Neural progenitor cell (in vitro differentiated cells): ENCODE data around the gene GOLGA7B. TPM values are rescaled to one million over a fixed set of nuclear protein-coding genes. Genes with fewer than 3 reads are reported as not detected.

Source experiments
- DNase-seq: peaks from one replicate; pipeline ENCODE4 v3.0.0-alpha.2; 2016; ENCODE audit warnings: low spot score
- H2AFZ ChIP-seq: fragments of 200-600 bp; sonication (generic); replicated peaks from 2 replicates; pipeline ENCODE4 v1.6.1; 2016; ENCODE audit warnings: antibody characterized with exemption
- H3F3A ChIP-seq: fragments of 200-600 bp; sonication (generic); 2 replicates; pipeline ENCODE4 v1.6.1; 2016; ENCODE audit warnings: antibody characterized with exemption, low read depth
- H3K27ac ChIP-seq: fragments of 200-600 bp; sonication (generic); 2 replicates; pipeline ENCODE4 v1.5.1; 2016; ENCODE audit warnings: mild to moderate bottlenecking
- H3K27me3 ChIP-seq: fragments of 200-600 bp; sonication (generic); 2 replicates; pipeline ENCODE4 v1.6.1; 2016; ENCODE audit warnings: mild to moderate bottlenecking, moderate library complexity
- H3K36me3 ChIP-seq: fragments of 200-600 bp; sonication (generic); 2 replicates; pipeline ENCODE4 v1.5.1; 2016
- H3K4me1 ChIP-seq: fragments of 200-600 bp; sonication (generic); 2 replicates; pipeline ENCODE4 v1.6.1; 2016; ENCODE audit warnings: mixed run types
- H3K4me2 ChIP-seq: fragments of 200-600 bp; sonication (generic); 2 replicates; pipeline ENCODE4 v1.6.1; 2016
- H3K4me3 ChIP-seq: fragments of 200-600 bp; sonication (generic); 2 replicates; pipeline ENCODE4 v1.5.1; 2016
- H3K79me2 ChIP-seq: fragments of 200-600 bp; sonication (generic); 2 replicates; pipeline ENCODE4 v1.6.1; 2016; ENCODE audit warnings: low read depth
- H3K9ac ChIP-seq: fragments of 200-600 bp; sonication (generic); 2 replicates; pipeline ENCODE4 v1.6.1; 2016
- H3K9me3 ChIP-seq: fragments of 200-600 bp; sonication (generic); 2 replicates; pipeline ENCODE4 v1.5.1; 2016; ENCODE audit warnings: low read depth
- H4K20me1 ChIP-seq: fragments of 200-600 bp; sonication (generic); 2 replicates; pipeline ENCODE4 v1.6.1; 2016; ENCODE audit warnings: low read depth
- H3K27ac Mint-ChIP-seq: 3 replicates; pipeline ENCODE4 v1.8.0; 2021; ENCODE audit warnings: mixed read lengths
- H3K27me3 Mint-ChIP-seq: 2 replicates; pipeline ENCODE4 v1.8.0; 2022; ENCODE audit warnings: low read depth, mild to moderate bottlenecking, inconsistent platforms, moderate library complexity, mixed read lengths; ENCODE audit not compliant: insufficient read depth
- H3K36me3 Mint-ChIP-seq: 3 replicates; pipeline ENCODE4 v1.8.0; 2021; ENCODE audit warnings: mixed read lengths
- H3K4me1 Mint-ChIP-seq: 3 replicates; pipeline ENCODE4 v1.8.0; 2021; ENCODE audit warnings: mixed read lengths
- H3K4me3 Mint-ChIP-seq: 3 replicates; pipeline ENCODE4 v1.8.0; 2021; ENCODE audit warnings: mild to moderate bottlenecking, moderate library complexity, mixed read lengths
- H3K9me3 Mint-ChIP-seq: 3 replicates; pipeline ENCODE4 v1.8.0; 2020; ENCODE audit warnings: mixed read lengths
- EZH2 ChIP-seq: fragments of 200-600 bp; sonication (generic); IDR thresholded peaks from 2 replicates; pipeline ENCODE4 v1.6.1; 2017; ENCODE audit warnings: antibody characterized with exemption, mild to moderate bottlenecking, moderate library complexity
- EZH2phosphoT487 ChIP-seq: fragments of 200-600 bp; sonication (generic); IDR thresholded peaks from 2 replicates; pipeline ENCODE4 v1.6.1; 2017; ENCODE audit warnings: antibody characterized with exemption
- total RNA-seq: library from RNA; depleted of rRNA; stranded (reverse); fragments of >200 nt; gene quantifications from 2 replicates; pipeline ENCODE4 v1.2.3, GENCODE V29; 2015; ENCODE audit warnings: low replicate concordance
- TF ChIP-seq, protein P1 (sequence below): fragments of 200-600 bp; sonication (generic); IDR thresholded peaks from 2 replicates; pipeline ENCODE4 v1.5.1; 2017; ENCODE audit warnings: antibody characterized with exemption, mild to moderate bottlenecking

The GOLGA7B gene
- total RNA-seq, 1 donor from 2014 or later, result not detected

DNA sequence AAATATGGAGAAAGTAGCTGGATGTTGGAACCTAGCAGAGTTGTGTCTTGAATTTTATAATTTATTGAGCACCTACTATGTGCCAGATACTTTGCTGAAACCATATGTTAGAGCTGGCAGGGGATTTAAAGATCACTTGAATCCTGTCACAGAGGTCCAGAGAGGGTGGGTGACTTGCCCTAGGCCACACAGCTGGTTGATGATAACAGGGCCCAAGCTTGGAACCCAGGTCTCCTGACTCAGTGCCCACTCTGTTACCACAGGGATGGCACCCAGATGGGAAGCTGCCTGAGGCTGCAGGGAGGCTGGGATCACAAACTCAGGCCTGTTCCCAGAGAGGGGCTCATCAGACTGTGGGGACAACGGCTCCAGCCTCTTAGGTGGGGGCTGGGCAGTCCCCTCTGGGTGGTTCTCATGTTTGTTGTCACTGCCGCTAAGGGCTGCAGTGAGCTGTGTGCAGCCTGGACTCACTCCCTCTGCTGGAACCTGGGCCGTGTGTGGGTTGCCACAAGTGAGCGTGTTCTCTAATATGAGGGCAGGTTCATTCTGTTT lies 18.6 kb downstream of the GOLGA7B start:
- H3F3A ChIP-seq, result no peaks in the 10 kb centered on the region
- no peaks in the 10 kb centered on the region for H3K4me1 ChIP-seq
- Mint-ChIP-seq H3K9me3 (no peaks in the 10 kb centered on the region), H3K27me3 (peaks cover 11% of the 10 kb centered on the region), H3K27ac (no peak overlapping the region), H3K36me3 (no peaks in the 10 kb centered on the region), H3K4me1 (peaks cover 9% of the 10 kb centered on the region), H3K4me3 (no peak overlapping the region)
- no peak overlapping the region for H3K4me3 ChIP-seq
- H3K79me2 ChIP-seq, result no peaks in the 10 kb centered on the region
- H3K4me2 ChIP-seq, result no peak overlapping the region
- H4K20me1 ChIP-seq, result no peaks in the 10 kb centered on the region
- H3K9me3 ChIP-seq, result no peaks in the 10 kb centered on the region
- peaks cover 4% of the 10 kb centered on the region for H3K27me3 ChIP-seq
- no peaks in the 10 kb centered on the region for H3K36me3 ChIP-seq
- DNase-seq, result no peak
- TF ChIP-seq, protein P1, sequence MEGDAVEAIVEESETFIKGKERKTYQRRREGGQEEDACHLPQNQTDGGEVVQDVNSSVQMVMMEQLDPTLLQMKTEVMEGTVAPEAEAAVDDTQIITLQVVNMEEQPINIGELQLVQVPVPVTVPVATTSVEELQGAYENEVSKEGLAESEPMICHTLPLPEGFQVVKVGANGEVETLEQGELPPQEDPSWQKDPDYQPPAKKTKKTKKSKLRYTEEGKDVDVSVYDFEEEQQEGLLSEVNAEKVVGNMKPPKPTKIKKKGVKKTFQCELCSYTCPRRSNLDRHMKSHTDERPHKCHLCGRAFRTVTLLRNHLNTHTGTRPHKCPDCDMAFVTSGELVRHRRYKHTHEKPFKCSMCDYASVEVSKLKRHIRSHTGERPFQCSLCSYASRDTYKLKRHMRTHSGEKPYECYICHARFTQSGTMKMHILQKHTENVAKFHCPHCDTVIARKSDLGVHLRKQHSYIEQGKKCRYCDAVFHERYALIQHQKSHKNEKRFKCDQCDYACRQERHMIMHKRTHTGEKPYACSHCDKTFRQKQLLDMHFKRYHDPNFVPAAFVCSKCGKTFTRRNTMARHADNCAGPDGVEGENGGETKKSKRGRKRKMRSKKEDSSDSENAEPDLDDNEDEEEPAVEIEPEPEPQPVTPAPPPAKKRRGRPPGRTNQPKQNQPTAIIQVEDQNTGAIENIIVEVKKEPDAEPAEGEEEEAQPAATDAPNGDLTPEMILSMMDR, result no peak
- TF ChIP-seq EZH2phosphoT487 (no peak), EZH2 (no peak)
- H3K27ac ChIP-seq, result no peak overlapping the region
- H3K9ac ChIP-seq, result no peak overlapping the region
- no peak overlapping the region for H2AFZ ChIP-seq

DNA sequence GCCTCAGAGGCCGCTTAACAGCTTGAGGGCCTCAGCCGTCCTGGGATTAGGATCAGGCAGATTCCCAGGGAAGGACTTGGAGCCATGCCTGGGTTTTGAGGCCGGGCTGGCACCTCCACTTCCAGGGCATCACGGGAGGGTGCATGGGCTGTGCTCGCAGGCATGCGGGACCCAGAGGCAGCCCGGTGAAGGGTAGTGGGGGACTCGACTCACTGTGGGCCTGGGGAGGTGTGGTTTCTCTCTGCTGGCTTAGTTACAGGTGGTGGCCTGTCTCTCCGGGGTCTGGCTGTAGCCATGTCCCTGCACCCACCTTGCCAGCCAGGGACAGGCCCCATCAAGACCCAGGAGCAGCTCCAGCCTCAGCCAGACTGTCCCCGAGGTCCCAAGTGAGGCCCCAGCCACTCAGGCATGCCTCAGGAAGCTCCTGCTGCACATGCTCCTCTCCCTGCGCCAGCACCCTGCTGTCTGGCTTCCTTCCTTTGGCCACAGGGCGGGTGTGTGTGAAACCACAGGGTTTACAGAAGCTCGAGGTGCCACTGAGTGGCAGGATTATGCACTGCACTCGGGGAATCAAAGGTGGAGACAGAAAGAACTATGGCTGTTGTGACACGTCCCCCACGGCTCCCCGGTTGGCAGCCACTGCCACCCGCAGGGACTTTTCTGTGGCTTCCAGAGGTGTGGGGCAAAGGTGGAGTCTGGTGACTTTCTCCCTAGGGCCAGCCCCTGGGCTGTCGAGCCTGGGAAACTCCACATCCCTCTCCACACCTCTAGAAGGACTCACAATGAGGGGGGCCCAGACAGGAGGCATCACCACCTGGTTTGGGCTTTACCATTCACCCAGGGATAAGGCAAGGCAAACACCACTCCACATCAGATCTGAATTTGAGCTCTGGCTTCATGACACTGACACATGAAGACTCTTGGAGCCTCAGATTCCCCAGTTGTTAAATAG lies 19.7 kb downstream of the GOLGA7B start:
- no peaks in the 10 kb centered on the region for H3K79me2 ChIP-seq
- no peak overlapping the region for H3K27ac ChIP-seq
- H3K4me3 ChIP-seq, result no peak overlapping the region
- Mint-ChIP-seq H3K9me3 (no peaks in the 10 kb centered on the region), H3K36me3 (no peaks in the 10 kb centered on the region), H3K4me3 (no peak overlapping the region), H3K4me1 (peaks cover 9% of the 10 kb centered on the region), H3K27me3 (peaks cover 11% of the 10 kb centered on the region), H3K27ac (no peak overlapping the region)
- H3K9ac ChIP-seq, result no peak overlapping the region
- no peaks in the 10 kb centered on the region for H4K20me1 ChIP-seq
- no peaks in the 10 kb centered on the region for H3K9me3 ChIP-seq
- peaks cover 4% of the 10 kb centered on the region for H3K27me3 ChIP-seq
- DNase-seq, result peak; percentile 79
- no peak for TF ChIP-seq EZH2phosphoT487
- TF ChIP-seq EZH2, result no peak
- TF ChIP-seq, protein P1, result peak; percentile 61
- H3K4me2 ChIP-seq, result no peak overlapping the region
- H3K36me3 ChIP-seq, result no peaks in the 10 kb centered on the region
- no peak overlapping the region for H2AFZ ChIP-seq
- no peaks in the 10 kb centered on the region for H3K4me1 ChIP-seq
- no peaks in the 10 kb centered on the region for H3F3A ChIP-seq

DNA sequence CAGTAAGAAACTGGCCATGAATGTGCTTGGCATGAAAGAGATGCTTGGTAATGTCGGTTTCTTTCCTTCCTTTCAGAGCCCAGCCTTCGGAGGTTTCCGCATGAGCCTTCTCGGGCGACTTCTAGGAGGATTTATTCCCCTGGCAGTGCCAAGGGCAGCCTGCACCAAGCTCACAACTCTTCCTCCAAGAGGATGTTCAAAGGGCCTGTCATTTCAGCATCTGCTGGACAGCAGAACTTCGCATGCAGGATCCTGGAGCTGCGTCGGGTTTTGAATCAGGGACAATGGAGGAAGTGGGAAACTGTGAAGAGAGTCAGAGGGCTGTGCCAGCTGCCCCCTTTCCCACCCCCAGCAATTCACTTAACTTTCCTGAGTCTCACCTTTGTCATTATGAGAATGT lies 21.3 kb downstream of the GOLGA7B start:
- Histone ChIP-seq H3K4me3 (no peak overlapping the region), H3K27me3 (peaks cover 4% of the 10 kb centered on the region), H3K4me2 (no peak overlapping the region), H3K9ac (no peak overlapping the region), H4K20me1 (no peaks in the 10 kb centered on the region), H3K27ac (no peak overlapping the region), H3K36me3 (no peaks in the 10 kb centered on the region), H3K4me1 (peaks cover under 1% of the 10 kb centered on the region), H3K9me3 (no peaks in the 10 kb centered on the region), H2AFZ (no peak overlapping the region), H3F3A (no peaks in the 10 kb centered on the region), H3K79me2 (no peaks in the 10 kb centered on the region)
- peaks cover 9% of the 10 kb centered on the region for H3K27me3 Mint-ChIP-seq
- no peak for DNase-seq
- H3K4me1 Mint-ChIP-seq, result peaks cover 9% of the 10 kb centered on the region
- H3K36me3 Mint-ChIP-seq, result no peaks in the 10 kb centered on the region
- TF ChIP-seq, protein P1, result no peak
- no peak for TF ChIP-seq EZH2phosphoT487
- TF ChIP-seq EZH2, result no peak
- H3K9me3 Mint-ChIP-seq, result no peaks in the 10 kb centered on the region
- H3K27ac Mint-ChIP-seq, result no peak overlapping the region
- no peak overlapping the region for H3K4me3 Mint-ChIP-seq
